ENCODE measurements around the gene PIK3R1.

- TF ChIP-seq POLR2AphosphoS5 (IDR thresholded peaks at IDR 0.05; ENCODE audit: low read depth, low read length) (no peak), POLR2A (IDR thresholded peaks at IDR 0.05; ENCODE audit: low read depth, low read length) (no peak)
Measured at GRCh38 chr5:68299105-68299504, 83.5 kb downstream of the PIK3R1 start.

Measured in GM12892 (cell line).